Amygdala (tissue), 56 donors: ENCODE data around the gene NR1H2.

Experiments used
- DNase-seq, 56 donors: peaks; one replicate each; lab custom pipeline; 2025; lab: John Stamatoyannopoulos, UW

Gene NR1H2

GRCh38 chr19:50419022-50419579 lies 42.8 kb downstream of the NR1H2 start:
- no peak for DNase-seq

GRCh38 chr19:50419580-50420035 lies 43.4 kb downstream of the NR1H2 start:
- no peak for DNase-seq

GRCh38 chr19:50420127-50420526 lies 43.9 kb downstream of the NR1H2 start:
- no peak for DNase-seq

DNA sequence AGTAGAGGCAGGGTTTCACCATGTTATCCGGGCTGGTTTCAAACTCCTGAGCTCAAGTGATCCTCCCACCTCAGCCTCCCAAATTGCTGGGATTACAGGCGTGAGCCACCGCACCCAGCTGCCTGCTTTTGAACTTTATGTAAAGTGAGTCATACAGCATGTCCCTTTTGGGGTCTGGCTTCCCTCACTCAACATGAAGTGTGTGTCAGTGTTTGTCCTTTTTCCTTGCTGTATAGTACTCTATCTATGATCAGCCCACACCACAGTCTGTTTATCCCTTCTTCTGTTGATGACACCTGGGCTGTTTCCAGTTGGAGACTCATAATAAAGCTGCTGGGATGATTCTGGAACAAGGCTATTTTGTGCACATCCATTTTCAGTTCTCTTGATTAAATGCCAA lies 44.6 kb downstream of the NR1H2 start:
- DNase-seq = no peak

- DNase-seq = no peak
Measured at GRCh38 chr19:50422397-50423278, 46.4 kb downstream of the NR1H2 start.

DNA sequence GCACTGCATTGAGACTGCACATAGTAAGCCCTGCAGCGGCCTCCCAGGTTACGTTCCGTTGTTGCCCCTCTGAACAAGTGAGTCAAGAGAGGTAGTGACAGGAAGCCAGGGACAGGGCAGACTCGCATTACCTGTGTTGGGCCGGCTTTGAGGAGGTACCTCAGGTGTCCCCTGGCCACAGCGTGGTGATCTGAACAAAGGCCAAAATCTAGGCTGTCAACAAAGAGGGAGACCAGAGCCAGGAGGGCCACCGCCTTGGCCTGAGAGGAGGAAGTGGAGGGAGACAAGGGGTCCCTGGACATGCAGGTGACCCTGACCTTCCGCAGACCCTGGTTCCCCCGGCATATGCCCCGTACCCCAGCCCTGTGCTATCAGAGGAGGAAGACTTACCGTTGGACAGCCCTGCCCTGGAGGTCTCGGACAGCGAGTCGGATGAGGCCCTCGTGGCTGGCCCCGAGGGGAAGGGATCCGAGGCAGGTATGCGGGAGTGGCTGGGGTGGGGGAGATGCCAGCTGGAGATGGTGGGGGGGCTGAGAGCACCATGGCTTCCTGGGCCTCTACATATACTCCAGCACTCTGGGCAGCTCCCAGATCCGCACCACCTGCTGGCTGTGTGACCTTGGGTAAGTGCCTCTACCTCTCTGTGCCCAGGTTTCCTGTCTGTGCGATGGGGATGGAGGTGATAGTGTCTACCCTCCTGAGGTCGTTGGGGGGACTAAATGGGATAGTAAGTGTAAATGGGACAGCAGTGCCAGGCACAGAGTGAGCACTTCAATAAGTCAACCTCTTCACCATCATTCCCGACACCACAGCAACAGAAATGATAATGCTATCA lies 47.2 kb downstream of the NR1H2 start:
- DNase-seq = no peak

GRCh38 chr19:50425581-50425980 lies 49.3 kb downstream of the NR1H2 start:
- no peak for DNase-seq

- no peak for DNase-seq
Measured at GRCh38 chr19:50427318-50427925, 51.2 kb downstream of the NR1H2 start.

DNA sequence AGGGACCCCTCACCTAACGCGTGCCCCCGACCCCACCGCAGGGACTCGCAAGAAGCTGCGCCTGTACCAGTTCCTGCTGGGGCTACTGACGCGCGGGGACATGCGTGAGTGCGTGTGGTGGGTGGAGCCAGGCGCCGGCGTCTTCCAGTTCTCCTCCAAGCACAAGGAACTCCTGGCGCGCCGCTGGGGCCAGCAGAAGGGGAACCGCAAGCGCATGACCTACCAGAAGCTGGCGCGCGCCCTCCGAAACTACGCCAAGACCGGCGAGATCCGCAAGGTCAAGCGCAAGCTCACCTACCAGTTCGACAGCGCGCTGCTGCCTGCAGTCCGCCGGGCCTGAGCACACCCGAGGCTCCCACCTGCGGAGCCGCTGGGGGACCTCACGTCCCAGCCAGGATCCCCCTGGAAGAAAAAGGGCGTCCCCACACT lies 51.8 kb downstream of the NR1H2 start:
- DNase-seq = peak in 54 of 56 donors; percentile 10 to 90 (median 64)

- DNase-seq = no peak
Measured at GRCh38 chr19:50428772-50429463, 52.7 kb downstream of the NR1H2 start.

- no peak for DNase-seq
Measured at GRCh38 chr19:50430888-50431342, 54.7 kb downstream of the NR1H2 start.

DNA sequence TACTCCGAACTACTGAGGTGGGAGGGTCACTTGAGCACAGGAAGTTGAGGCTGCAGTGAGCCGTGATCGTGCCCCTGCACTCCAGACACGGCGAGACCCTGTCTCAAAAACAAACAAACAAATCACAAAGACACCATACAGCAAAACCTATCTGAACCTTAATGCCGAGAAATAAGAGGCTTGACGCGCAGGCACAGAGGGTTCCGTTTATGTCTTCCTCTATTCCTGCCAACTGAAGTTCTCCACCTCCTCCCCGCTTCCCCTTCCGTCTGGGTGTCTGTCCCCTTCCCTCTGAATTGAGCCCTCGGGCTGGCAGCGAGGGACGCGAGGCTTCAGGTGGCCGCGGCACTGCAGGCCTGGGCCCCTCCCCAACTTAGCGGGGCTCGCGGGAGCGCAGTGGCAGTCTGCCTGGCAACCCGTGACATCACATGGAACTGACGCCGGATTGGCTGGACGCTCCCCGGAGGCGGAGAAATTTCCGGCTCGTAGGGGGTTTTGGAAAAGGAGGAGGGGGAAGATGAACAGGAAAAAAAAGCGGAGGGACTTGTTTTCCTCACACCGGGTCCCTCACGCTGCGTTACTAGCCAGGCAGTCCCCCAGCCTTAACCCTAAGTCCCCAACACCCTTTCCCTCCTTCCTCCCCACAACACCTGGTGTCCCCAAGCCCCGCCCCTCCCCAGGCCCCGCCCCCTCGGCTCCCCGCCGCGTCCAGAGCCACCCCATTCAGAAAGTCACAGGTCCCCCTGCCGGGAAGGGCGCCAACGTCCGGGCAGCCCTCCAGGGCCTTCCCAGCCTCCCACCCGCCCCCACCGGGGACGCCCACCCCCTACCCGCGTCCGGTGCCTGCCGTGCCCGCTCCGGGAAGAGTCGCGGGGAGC lies 55.3 kb downstream of the NR1H2 start:
- DNase-seq = peak in 55 of 56 donors; percentile 5 to 88 (median 66)

DNA sequence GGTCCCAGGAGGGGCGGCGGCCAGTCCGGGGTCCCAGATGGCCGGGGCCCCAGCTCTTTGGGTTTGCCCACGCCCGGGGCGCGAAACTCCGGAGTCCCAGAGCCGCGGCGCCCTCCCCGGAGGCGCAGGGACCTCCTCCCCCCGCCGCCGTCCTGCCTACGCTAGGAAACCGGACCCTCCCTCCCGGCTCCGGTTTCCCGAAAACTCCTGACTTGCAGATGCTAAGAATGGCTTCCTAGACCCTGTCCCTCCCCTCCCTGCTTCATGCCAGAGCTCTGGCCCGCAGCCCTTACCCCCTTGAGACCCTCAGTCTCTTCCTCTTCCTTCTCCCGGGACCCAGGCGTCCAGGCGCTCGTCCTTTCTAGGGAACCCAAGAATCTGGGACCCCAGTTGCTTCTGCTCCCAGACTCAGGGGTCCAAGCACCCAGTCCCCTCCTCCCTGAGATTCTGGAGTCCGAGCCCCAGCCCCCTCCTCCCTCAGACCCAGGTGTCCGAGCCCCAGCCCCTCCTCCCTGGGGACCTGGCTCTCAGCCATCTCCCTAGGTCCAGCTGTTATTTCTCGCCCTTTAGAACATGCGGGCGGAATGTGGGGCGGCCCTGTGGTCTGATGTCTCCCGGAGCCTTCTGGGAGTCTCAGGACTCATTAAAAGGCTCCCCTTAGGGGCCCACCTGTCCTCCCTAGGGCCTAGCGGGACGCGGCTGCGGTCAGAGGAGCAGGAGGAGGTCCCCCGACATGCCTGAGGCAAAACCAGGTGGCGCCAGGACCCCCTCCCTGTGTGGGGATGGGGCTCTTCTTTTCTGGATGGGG lies 56.2 kb downstream of the NR1H2 start, which contains the start of gene MYBPC2:
Gene MYBPC2 (plus strand): TSS at position 672 of the 808 bp plus-strand sequence. CDS start 62 bp downstream, at position 734.
- peak in 1 of 56 donors; percentile 40 for DNase-seq
